NCI-H774 (cell line): ENCODE results near the gene CNIH3.
"Not testable (repeated sequence)": the region's sequence is repeated elsewhere in the genome, so short reads cannot be mapped to it uniquely, and the experiment has no call there.

Experiments used
- DNase-seq: peaks from one replicate; lab custom pipeline; 2025; lab: John Stamatoyannopoulos, UW

Gene CNIH3

GRCh38 chr1:224615861-224616755, at the start of gene CNIH3:
CNIH3 (plus strand) TSS chr1:224616317; CDS start chr1:224617175, 858 bp downstream.
- DNase-seq: peak; percentile 30

GRCh38 chr1:224566492-224566891, 49.6 kb upstream of the CNIH3 start:
- DNase-seq: not testable (repeated sequence)

GRCh38 chr1:224569276-224569675, 46.8 kb upstream of the CNIH3 start:
- no peak for DNase-seq

GRCh38 chr1:224571975-224572374, 44.1 kb upstream of the CNIH3 start:
- DNase-seq: not testable (repeated sequence)

- no peak for DNase-seq
These were observed 36.6 kb upstream of the CNIH3 start for GRCh38 chr1:224579526-224579925.

GRCh38 chr1:224580006-224580405, 36.1 kb upstream of the CNIH3 start:
- DNase-seq: no peak

- peak; percentile 9 for DNase-seq
These were observed 34.1 kb upstream of the CNIH3 start for GRCh38 chr1:224582041-224582440.

- DNase-seq: no peak
These were observed 32.3 kb upstream of the CNIH3 start for GRCh38 chr1:224583774-224584173.

GRCh38 chr1:224585051-224585450, 31.1 kb upstream of the CNIH3 start:
- no peak for DNase-seq

GRCh38 chr1:224587051-224587450, 29.1 kb upstream of the CNIH3 start:
- DNase-seq: no peak

GRCh38 chr1:224588515-224588914, 27.6 kb upstream of the CNIH3 start:
- no peak for DNase-seq

GRCh38 chr1:224589006-224589405, 27.1 kb upstream of the CNIH3 start:
- DNase-seq: no peak

- no peak for DNase-seq
These were observed 24.8 kb upstream of the CNIH3 start for GRCh38 chr1:224591326-224591725.

GRCh38 chr1:224592636-224593582, 23.2 kb upstream of the CNIH3 start:
- no peak for DNase-seq

- DNase-seq: no peak
These were observed 21.8 kb upstream of the CNIH3 start for GRCh38 chr1:224594360-224594759.

- DNase-seq: no peak
These were observed 21.3 kb upstream of the CNIH3 start for GRCh38 chr1:224594851-224595250.

- DNase-seq: no peak
These were observed 10.5 kb upstream of the CNIH3 start for GRCh38 chr1:224605482-224606181.

GRCh38 chr1:224607188-224608148, 8.6 kb upstream of the CNIH3 start:
- no peak for DNase-seq

GRCh38 chr1:224609333-224609732, 6.8 kb upstream of the CNIH3 start:
- no peak for DNase-seq

- no peak for DNase-seq
These were observed 3.9 kb upstream of the CNIH3 start for GRCh38 chr1:224612246-224612645.

- DNase-seq: no peak
These were observed 2.6 kb upstream of the CNIH3 start for GRCh38 chr1:224613486-224613885.
